HG02763 (cell line): ENCODE results near the gene PODXL2.

Source experiments
- ATAC-seq: cut with Tn5 transposase; IDR thresholded peaks from one replicate; pipeline ENCODE4 v1.9.1; 2021; ENCODE audit warnings: mild to moderate bottlenecking, moderate library complexity; ENCODE audit not compliant: unreplicated experiment

The PODXL2 gene

GRCh38 chr3:127628426-127628787, 578 bp upstream of the PODXL2 start:
- no peak for ATAC-seq

- no peak for ATAC-seq
Observed at GRCh38 chr3:127629467-127630403, 750 bp downstream of the PODXL2 start.

- no peak for ATAC-seq
Observed at GRCh38 chr3:127630811-127631714, 2.1 kb downstream of the PODXL2 start.

GRCh38 chr3:127632035-127632820, 3.2 kb downstream of the PODXL2 start:
- no peak for ATAC-seq

GRCh38 chr3:127634653-127635052, 5.7 kb downstream of the PODXL2 start:
- no peak for ATAC-seq

- ATAC-seq: no peak
Observed at GRCh38 chr3:127637546-127637945, 8.6 kb downstream of the PODXL2 start.

GRCh38 chr3:127637971-127638370, 9.0 kb downstream of the PODXL2 start:
- no peak for ATAC-seq

- ATAC-seq: no peak
Observed at GRCh38 chr3:127639173-127640041, 10.4 kb downstream of the PODXL2 start.

- no peak for ATAC-seq
Observed at GRCh38 chr3:127640042-127640355, 11.0 kb downstream of the PODXL2 start.

GRCh38 chr3:127644641-127645370, 15.8 kb downstream of the PODXL2 start:
- no peak for ATAC-seq

GRCh38 chr3:127645371-127646015, 16.5 kb downstream of the PODXL2 start:
- ATAC-seq: no peak

GRCh38 chr3:127646501-127647046, 17.6 kb downstream of the PODXL2 start:
- no peak for ATAC-seq

GRCh38 chr3:127647166-127647844, 18.3 kb downstream of the PODXL2 start:
- ATAC-seq: no peak

GRCh38 chr3:127647845-127648204, 18.8 kb downstream of the PODXL2 start:
- ATAC-seq: no peak

GRCh38 chr3:127650236-127650635, 21.3 kb downstream of the PODXL2 start:
- ATAC-seq: no peak

- no peak for ATAC-seq
Observed at GRCh38 chr3:127651516-127652172, 22.7 kb downstream of the PODXL2 start.

GRCh38 chr3:127652246-127652995, 23.4 kb downstream of the PODXL2 start:
- ATAC-seq: no peak
